SU-DHL-6 (cell line): ENCODE results near the gene SPDYE16.
"Not testable (repeated sequence)": the region's sequence is repeated elsewhere in the genome, so short reads cannot be mapped to it uniquely, and the experiment has no call there.

Experiments used
- H2AFZ ChIP-seq: fragments of 200-600 bp; sonication (generic); 2 replicates; pipeline ENCODE4 v1.6.1; 2014; ENCODE audit warnings: low read depth, mild to moderate bottlenecking, moderate library complexity, mixed read lengths, antibody characterized with exemption, low read length; ENCODE audit not compliant: severe bottlenecking
- H3F3A ChIP-seq: fragments of 200-600 bp; shearing (Covaris generic); 2 replicates; pipeline ENCODE4 v1.6.0; 2016; ENCODE audit warnings: antibody characterized with exemption, mild to moderate bottlenecking; ENCODE audit not compliant: insufficient read depth
- H3K27ac ChIP-seq: fragments of 200-600 bp; sonication (generic); 2 replicates; pipeline ENCODE4 v1.5.1; 2016; ENCODE audit warnings: low read depth, mild to moderate bottlenecking, low read length, moderate library complexity, mixed read lengths
- H3K27me3 ChIP-seq: fragments of 200-600 bp; sonication (generic), shearing (Covaris generic); 2 replicates; pipeline ENCODE4 v1.6.0; 2014; ENCODE audit warnings: mild to moderate bottlenecking, low read length
- H3K36me3 ChIP-seq: fragments of 200-600 bp; sonication (generic); 2 replicates; pipeline ENCODE4 v1.6.1; 2014; ENCODE audit warnings: mild to moderate bottlenecking, low read length, mixed read lengths
- H3K4me2 ChIP-seq: fragments of 300-600, 200-600 bp; shearing (Covaris generic), sonication (generic); 2 replicates; pipeline ENCODE4 v1.6.0; 2014; ENCODE audit warnings: low read length, low read depth, mild to moderate bottlenecking; ENCODE audit not compliant: poor library complexity, severe bottlenecking
- H3K4me3 ChIP-seq: fragments of 200-600 bp; sonication (generic); 2 replicates; pipeline ENCODE4 v1.5.1; 2014; ENCODE audit warnings: antibody characterized with exemption, low read length, mild to moderate bottlenecking, mixed read lengths; ENCODE audit not compliant: insufficient read depth, poor library complexity, severe bottlenecking
- H3K79me2 ChIP-seq: fragments of 200-600 bp; sonication (generic); 2 replicates; pipeline ENCODE4 v1.6.1; 2014; ENCODE audit warnings: mild to moderate bottlenecking, low read length, moderate library complexity; ENCODE audit not compliant: insufficient read depth
- H3K9ac ChIP-seq: fragments of 200-600 bp; sonication (generic); 2 replicates; pipeline ENCODE4 v1.7.0; 2014; ENCODE audit warnings: mild to moderate bottlenecking, low read length
- H3K9me2 ChIP-seq: fragments of 200-600 bp; sonication (generic); replicated peaks from 2 replicates; pipeline ENCODE4 v1.6.1; 2014; ENCODE audit warnings: low read length; ENCODE audit not compliant: insufficient read depth
- H3K9me3 ChIP-seq: fragments of 200-600 bp; sonication (generic); 2 replicates; pipeline ENCODE4 v1.6.1; 2014; ENCODE audit warnings: low read length, mixed read lengths; ENCODE audit not compliant: insufficient read depth
- H4K20me1 ChIP-seq: fragments of 200-600 bp; sonication (generic); 2 replicates; pipeline ENCODE4 v1.6.1; 2014; ENCODE audit warnings: low read depth, mild to moderate bottlenecking, antibody characterized with exemption, low read length, moderate library complexity, mixed read lengths

The SPDYE16 gene

GRCh38 chr7:76485822-76486610, 57.1 kb downstream of the SPDYE16 start:
- H3K9me2 ChIP-seq, H3K9me3 ChIP-seq, H3K36me3 ChIP-seq, H3F3A ChIP-seq, H4K20me1 ChIP-seq, H3K79me2 ChIP-seq, H3K4me3 ChIP-seq, H3K27me3 ChIP-seq, H3K9ac ChIP-seq, H2AFZ ChIP-seq, H3K4me2 ChIP-seq: not testable (repeated sequence)
- H3K27ac ChIP-seq = 0 out of 2 replicates have a peak overlapping the region, but pooled peaks have one; percentile 40

GRCh38 chr7:76484456-76484855, 58.6 kb downstream of the SPDYE16 start:
- not testable (repeated sequence) for H3K9ac ChIP-seq, H3K9me2 ChIP-seq

GRCh38 chr7:76483081-76483480, 60.0 kb downstream of the SPDYE16 start:
- not testable (repeated sequence) for H3K9me3 ChIP-seq, H3K9ac ChIP-seq, H3K4me2 ChIP-seq, H3K36me3 ChIP-seq, H3K79me2 ChIP-seq, H3K27me3 ChIP-seq, H3K4me3 ChIP-seq, H3F3A ChIP-seq, H4K20me1 ChIP-seq, H2AFZ ChIP-seq, H3K27ac ChIP-seq, H3K9me2 ChIP-seq

More at GRCh38 chr7:76484456-76484855, 58.6 kb downstream of the SPDYE16 start:
- not testable (repeated sequence) for H2AFZ ChIP-seq, H3K27me3 ChIP-seq, H3K9me3 ChIP-seq, H3K27ac ChIP-seq, H3K36me3 ChIP-seq, H3F3A ChIP-seq, H4K20me1 ChIP-seq, H3K4me3 ChIP-seq, H3K79me2 ChIP-seq, H3K4me2 ChIP-seq

GRCh38 chr7:76482660-76483059, 60.4 kb downstream of the SPDYE16 start:
- H3K4me3 ChIP-seq, H3K27ac ChIP-seq, H3K27me3 ChIP-seq, H3K9ac ChIP-seq, H2AFZ ChIP-seq, H3K9me3 ChIP-seq, H3F3A ChIP-seq, H4K20me1 ChIP-seq, H3K4me2 ChIP-seq, H3K9me2 ChIP-seq, H3K79me2 ChIP-seq, H3K36me3 ChIP-seq: not testable (repeated sequence)
